Endothelial cell of umbilical vein (primary cell): ENCODE data around the gene ZNF273. TPM values are rescaled to one million over a fixed set of nuclear protein-coding genes. Genes with fewer than 3 reads are reported as not detected.
"Not testable (repeated sequence)": the region's sequence is repeated elsewhere in the genome, so short reads cannot be mapped to it uniquely, and the experiment has no call there.

ENCODE experiments used
- BruUV-seq: library from RNA; stranded (reverse); fragments of 400-500 nt; replicated peaks from 2 replicates; lab custom pipeline; 2021; lab: Mats Ljungman, UMichigan
- CTCF ChIA-PET: fragments of 300-600, 350-600 bp; sonication (Branson Sonifier 250); formaldehyde crosslinking; loops from one replicate; lab custom pipeline; 2021; ENCODE audit warnings: antibody characterized with exemption, inconsistent platforms; lab: Charles Lee
- POLR2A ChIA-PET: fragments of 300-600, 350-600 bp; sonication (Branson Sonifier 250); formaldehyde crosslinking; loops from one replicate; lab custom pipeline; 2021; ENCODE audit warnings: antibody characterized with exemption, inconsistent platforms; lab: Charles Lee
- DNase-seq: peaks from one replicate; pipeline ENCODE4 v3.0.0-alpha.2; 2011; ENCODE audit warnings: low read depth, low spot score
- FAIRE-seq: peaks from 2 replicates; lab custom pipeline; 2011; peaks lifted over from hg19 to GRCh38; lab: Jason Lieb, UNC
- H2AFZ ChIP-seq: 2 replicates; pipeline ENCODE4 v1.6.0; 2012; ENCODE audit warnings: low read depth, low read length, control low read depth, inconsistent platforms
- H3K27ac ChIP-seq: 2 replicates; pipeline ENCODE4 v1.5.1; 2011; ENCODE audit warnings: low read depth, mild to moderate bottlenecking, control low read depth, low read length, moderate library complexity; ENCODE audit not compliant: insufficient read depth
- H3K27me3 ChIP-seq, 2 experiments: 2 replicates each; pipeline versions ENCODE4 v1.6.0 to v1.6.1; 2011; ENCODE audit warnings: low read length in 2 of 2, mixed read lengths in 1 of 2; ENCODE audit not compliant: control insufficient read depth in 2 of 2, insufficient read depth in 2 of 2
- H3K36me3 ChIP-seq, 2 experiments: 2 replicates in 1 of 2; 3 replicates in 1 of 2; pipeline ENCODE4 v1.5.1; 2011; ENCODE audit warnings: low read length in 2 of 2, mild to moderate bottlenecking in 1 of 2, moderate library complexity in 1 of 2; ENCODE audit not compliant: control insufficient read depth in 2 of 2, insufficient read depth in 2 of 2; ENCODE audit errors: extremely low read depth in 1 of 2
- H3K4me1 ChIP-seq: 3 replicates; pipeline ENCODE4 v1.5.1; 2011; ENCODE audit warnings: mild to moderate bottlenecking, low read length; ENCODE audit not compliant: control insufficient read depth, insufficient read depth; ENCODE audit errors: extremely low read depth
- H3K4me2 ChIP-seq: 2 replicates; pipeline ENCODE4 v1.6.1; 2011; ENCODE audit warnings: low read length, control low read depth, mixed read lengths; ENCODE audit not compliant: insufficient read depth
- H3K4me3 ChIP-seq, 3 experiments: fragments of 200-600 bp in 1 of 3; sonication (generic), shearing (Covaris generic) in 1 of 3; replicated peaks in 1 of 3; 2 replicates each; pipeline ENCODE4 v1.5.1; 2011 to 2016; ENCODE audit warnings: control low read depth in 3 of 3, low read length in 3 of 3, mild to moderate bottlenecking in 2 of 3, inconsistent platforms in 1 of 3, low read depth in 1 of 3, moderate library complexity in 1 of 3; ENCODE audit not compliant: insufficient read depth in 1 of 3
- H3K79me2 ChIP-seq: 2 replicates; pipeline ENCODE4 v1.6.0; 2012; ENCODE audit warnings: low read length, inconsistent platforms; ENCODE audit not compliant: control insufficient read depth, insufficient read depth
- H3K9ac ChIP-seq: replicated peaks from 2 replicates; pipeline ENCODE3; 2011; ENCODE audit warnings: low read length, control low read depth; ENCODE audit not compliant: insufficient read depth; ENCODE audit errors: extremely low read depth
- H3K9me1 ChIP-seq: replicated peaks from 3 replicates; pipeline ENCODE4 v1.6.0; 2011; ENCODE audit warnings: mild to moderate bottlenecking, low read length; ENCODE audit not compliant: control insufficient read depth, insufficient read depth; ENCODE audit errors: extremely low read depth
- H3K9me3 ChIP-seq: replicated peaks from 2 replicates; pipeline ENCODE4 v1.5.1; 2012; ENCODE audit warnings: low read length, inconsistent platforms; ENCODE audit not compliant: control insufficient read depth, insufficient read depth
- H4K20me1 ChIP-seq: replicated peaks from 2 replicates; pipeline ENCODE3; 2011; ENCODE audit warnings: mild to moderate bottlenecking, low read length; ENCODE audit not compliant: control insufficient read depth, insufficient read depth; ENCODE audit errors: extremely low read depth
- dilution Hi-C: fragments of 300-500 bp; cut with MboI; formaldehyde crosslinking; loops from one replicate; pipeline ENCODE4 v1.15.0; 2019; ENCODE audit warnings: low sequenced_read_pairs; ENCODE audit not compliant: extremely low pct_ligation_motif_present
- intact Hi-C: fragments of 100-400 bp; cut with micrococcal nuclease; formaldehyde crosslinking; loops from one replicate; pipeline ENCODE4 v1.10.0; 2022
- polyA plus RNA-seq, 4 experiments: library from polyadenylated mRNA; depleted of rRNA in 3 of 4; stranded (reverse) in 3 of 4; unstranded in 1 of 4; fragments of >200 nt; gene quantifications; 2 replicates each; pipeline versions ENCODE4 v1.2.1 to v1.2.3, GENCODE V29; 2011 to 2012; ENCODE audit warnings: missing spikeins in 1 of 4
- total RNA-seq: library from RNA; stranded (reverse); gene quantifications from 2 replicates; pipeline ENCODE4 v1.2.3, GENCODE V29; 2021
- TF ChIP-seq, protein P1 (sequence below), 2 donors: IDR thresholded peaks; 1 replicate in 1 of 2; 2 replicates in 1 of 2; pipeline ENCODE4 v1.5.1; 2011; ENCODE audit warnings: low read length in 2 of 2, mild to moderate bottlenecking in 2 of 2, moderate library complexity in 2 of 2, control low read depth in 1 of 2, inconsistent platforms in 1 of 2, low read depth in 1 of 2; ENCODE audit not compliant: insufficient read depth in 1 of 2; ENCODE audit errors: extremely low read depth in 1 of 2

ZNF273 gene
- total and polyA plus RNA-seq, 2 donors (not counting 3 experiments of a cell fraction or from before 2014, with no cell fraction given): 1.4 to 4.1 TPM

- H4K20me1 ChIP-seq: no peaks in the 10 kb centered on the region
- peaks cover 14 to 23% of the 10 kb centered on the region in 2 experiments for H3K27me3 ChIP-seq
- no peak overlapping the region for H2AFZ ChIP-seq
- H3K9me1 ChIP-seq: no peaks in the 10 kb centered on the region
- no peaks in the 10 kb centered on the region for H3K36me3 ChIP-seq
- TF ChIP-seq, protein P1, sequence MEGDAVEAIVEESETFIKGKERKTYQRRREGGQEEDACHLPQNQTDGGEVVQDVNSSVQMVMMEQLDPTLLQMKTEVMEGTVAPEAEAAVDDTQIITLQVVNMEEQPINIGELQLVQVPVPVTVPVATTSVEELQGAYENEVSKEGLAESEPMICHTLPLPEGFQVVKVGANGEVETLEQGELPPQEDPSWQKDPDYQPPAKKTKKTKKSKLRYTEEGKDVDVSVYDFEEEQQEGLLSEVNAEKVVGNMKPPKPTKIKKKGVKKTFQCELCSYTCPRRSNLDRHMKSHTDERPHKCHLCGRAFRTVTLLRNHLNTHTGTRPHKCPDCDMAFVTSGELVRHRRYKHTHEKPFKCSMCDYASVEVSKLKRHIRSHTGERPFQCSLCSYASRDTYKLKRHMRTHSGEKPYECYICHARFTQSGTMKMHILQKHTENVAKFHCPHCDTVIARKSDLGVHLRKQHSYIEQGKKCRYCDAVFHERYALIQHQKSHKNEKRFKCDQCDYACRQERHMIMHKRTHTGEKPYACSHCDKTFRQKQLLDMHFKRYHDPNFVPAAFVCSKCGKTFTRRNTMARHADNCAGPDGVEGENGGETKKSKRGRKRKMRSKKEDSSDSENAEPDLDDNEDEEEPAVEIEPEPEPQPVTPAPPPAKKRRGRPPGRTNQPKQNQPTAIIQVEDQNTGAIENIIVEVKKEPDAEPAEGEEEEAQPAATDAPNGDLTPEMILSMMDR (IDR thresholded peaks at IDR 0.05; ENCODE audit: extremely low read depth in 1 of 2, insufficient read depth in 1 of 2, low read depth in 1 of 2, low read length in 2 of 2): no peak
- no peaks in the 10 kb centered on the region for H3K4me1 ChIP-seq
- H3K4me3 ChIP-seq: no peak overlapping the region
- dilution Hi-C loops (no loop called here), intact Hi-C loops (no loop called here)
- no peak overlapping the region for H3K9ac ChIP-seq
- ChIA-PET POLR2A (no interaction called here), CTCF (no interaction called here)
- H3K9me3 ChIP-seq: no peaks in the 10 kb centered on the region
- DNase-seq: no peak
- H3K79me2 ChIP-seq: no peaks in the 10 kb centered on the region
- FAIRE-seq: no peak
- H3K4me2 ChIP-seq: no peak overlapping the region
- H3K27ac ChIP-seq: no peak overlapping the region
- no TSS peak for BruUV-seq
Observed at GRCh38 chr7:64893401-64893800, 9.7 kb upstream of the ZNF273 start.

DNA sequence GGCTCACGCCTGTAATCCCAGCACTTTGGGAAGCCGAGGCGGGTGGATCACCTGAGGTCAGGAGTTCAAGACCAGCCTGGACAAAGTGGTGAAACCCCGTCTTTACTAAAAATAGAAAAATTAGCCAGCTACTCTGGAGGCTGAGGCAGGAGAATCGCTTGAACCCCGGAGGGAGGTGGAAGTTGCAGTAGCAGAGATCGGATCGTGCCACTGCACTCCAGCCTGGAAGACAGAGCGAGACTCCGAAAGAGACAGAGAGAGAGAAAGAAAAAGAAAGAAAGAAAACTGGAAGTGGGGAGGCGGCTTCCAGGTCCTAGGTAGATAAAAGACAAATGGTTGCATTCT lies 640 bp upstream of the ZNF273 start:
- H3K9ac ChIP-seq, FAIRE-seq, H3K36me3 ChIP-seq, H3K9me3 ChIP-seq, H3K27me3 ChIP-seq, H4K20me1 ChIP-seq, dilution Hi-C loops, H3K4me3 ChIP-seq, H3K9me1 ChIP-seq, DNase-seq, CTCF ChIA-PET, H3K4me1 ChIP-seq, H3K27ac ChIP-seq, H3K79me2 ChIP-seq, BruUV-seq: not testable (repeated sequence)
- POLR2A ChIA-PET: interaction anchor here (0.6 kb wide), 1 partner anchor 10 kb away, joined by 6 read pairs; no protein-coding TSS in a partner anchor
- intact Hi-C loops: loop anchor here (2.0 to 10.0 kb wide), 3 partner anchors 102 to 136 kb away; partner anchors contain the start of genes ERV3-1 and ZNF138
- peak overlapping the region; percentile 53 for H3K4me2 ChIP-seq
- peak overlapping the region; percentile 79 for H2AFZ ChIP-seq
